Measurements from ENCODE around the gene RNF133.

Gene RNF133

DNA sequence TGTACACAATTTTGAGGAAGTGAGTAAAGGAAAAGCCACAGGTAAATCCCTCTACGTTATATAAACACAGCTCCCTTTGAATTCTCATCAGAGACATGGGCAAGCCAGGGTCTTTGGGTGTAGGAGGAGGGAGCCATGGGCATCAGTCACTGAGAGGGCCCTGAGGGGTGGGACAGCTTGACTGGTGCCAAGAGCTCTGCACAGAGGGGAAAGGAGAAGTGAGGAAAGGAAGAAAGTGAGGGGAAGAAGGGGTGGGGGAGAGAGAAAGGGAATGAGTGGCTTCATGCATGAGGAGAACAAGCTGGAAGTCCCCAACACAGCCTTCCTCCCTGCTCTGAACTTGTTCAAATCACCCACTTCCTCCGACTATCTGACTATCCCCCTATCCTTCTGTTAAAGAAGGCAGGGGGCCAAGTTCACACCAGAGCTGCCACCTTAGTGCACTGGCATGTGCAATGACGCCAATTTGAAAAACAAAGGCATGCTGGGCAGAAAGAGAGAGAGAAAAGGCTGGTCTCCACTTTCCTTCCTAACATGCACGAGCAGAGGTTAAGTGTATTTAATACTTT, 20.2 kb upstream of the RNF133 start:
- Histone ChIP-seq H3K4me3 (ENCODE audit: insufficient read depth, low read depth, low read length) (no peak overlapping the region), H3K27me3 (ENCODE audit: control insufficient read depth, insufficient read depth, low read length, poor library complexity, severe bottlenecking) (no peaks in the 10 kb centered on the region), H3K9me3 (ENCODE audit: control insufficient read depth, low read length) (no peaks in the 10 kb centered on the region), H3K4me1 (ENCODE audit: control insufficient read depth, insufficient read depth, low read length) (no peaks in the 10 kb centered on the region), H3K36me3 (ENCODE audit: control insufficient read depth, insufficient read depth, low read length) (no peaks in the 10 kb centered on the region), H3K27ac (ENCODE audit: insufficient read depth, low read depth, low read length, poor library complexity, severe bottlenecking) (no peak overlapping the region)
- WGBS, 2 experiments = 75 to 87% methylated on average over 3 of the region's 4 CpGs

DNA sequence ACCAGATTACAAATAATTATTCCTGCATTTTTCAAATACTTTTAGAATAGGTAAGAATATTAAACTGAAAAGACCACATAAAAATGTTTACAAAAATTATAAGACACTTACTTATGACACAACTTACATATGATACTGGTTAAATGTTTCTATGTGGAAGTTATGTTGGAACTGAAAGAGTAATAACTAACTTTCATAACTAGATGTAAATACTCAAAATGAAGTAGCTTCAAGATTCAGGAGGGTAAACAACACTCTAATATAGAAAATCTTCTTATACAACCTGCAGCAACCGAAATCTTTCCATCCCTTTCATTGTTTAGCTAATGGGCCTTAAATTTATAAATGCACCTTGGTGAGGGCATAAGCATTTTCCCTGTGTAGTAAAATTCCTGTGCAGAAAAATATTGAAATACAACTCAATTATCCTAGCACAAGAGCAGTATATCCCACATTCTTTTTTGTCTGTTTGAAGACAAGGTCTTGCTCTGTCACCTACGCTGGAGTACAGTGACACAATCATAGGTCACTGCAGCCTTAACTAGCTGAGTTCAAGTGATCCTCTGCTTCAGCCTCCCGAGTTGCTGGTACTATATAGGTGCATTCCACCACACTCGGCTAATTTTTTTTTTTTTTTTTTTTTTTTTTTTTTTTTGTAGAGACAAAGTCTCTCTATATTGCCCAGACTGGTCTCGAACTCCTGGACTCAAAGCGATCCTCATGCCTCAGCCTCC, 18.6 kb upstream of the RNF133 start:
- Histone ChIP-seq H3K9me3 (ENCODE audit: control insufficient read depth, low read length) (no peaks in the 10 kb centered on the region), H3K27me3 (ENCODE audit: control insufficient read depth, insufficient read depth, low read length, poor library complexity, severe bottlenecking) (no peaks in the 10 kb centered on the region), H3K27ac (ENCODE audit: insufficient read depth, low read depth, low read length, poor library complexity, severe bottlenecking) (no peak overlapping the region), H3K4me3 (ENCODE audit: insufficient read depth, low read depth, low read length) (no peak overlapping the region), H3K4me1 (ENCODE audit: control insufficient read depth, insufficient read depth, low read length) (no peaks in the 10 kb centered on the region), H3K36me3 (ENCODE audit: control insufficient read depth, insufficient read depth, low read length) (no peaks in the 10 kb centered on the region)
- 95% methylated on average over 4 to 6 of the region's 6 CpGs for WGBS, 2 experiments

DNA sequence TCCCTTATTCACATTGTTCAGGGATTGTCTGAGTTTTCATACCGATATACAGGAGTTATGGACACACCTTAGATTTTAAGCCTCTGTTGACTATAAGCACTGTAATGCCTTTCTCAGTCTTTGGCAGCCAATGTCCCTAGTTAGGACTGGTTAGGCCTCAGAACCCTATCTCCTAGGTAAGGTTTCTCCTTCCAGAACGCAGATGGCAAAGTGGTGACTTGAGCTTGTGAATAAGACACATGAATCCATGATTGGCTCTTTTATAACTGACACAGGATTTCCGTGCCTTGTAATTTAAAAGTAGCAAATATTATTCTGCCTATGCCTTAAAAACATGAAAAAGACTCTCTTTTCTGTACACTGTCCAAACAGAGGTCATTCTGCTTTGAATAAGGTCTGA, 16.3 kb upstream of the RNF133 start:
- Histone ChIP-seq H3K27me3 (ENCODE audit: control insufficient read depth, insufficient read depth, low read length, poor library complexity, severe bottlenecking) (no peaks in the 10 kb centered on the region), H3K4me3 (ENCODE audit: insufficient read depth, low read depth, low read length) (no peak overlapping the region), H3K9me3 (ENCODE audit: control insufficient read depth, low read length) (no peaks in the 10 kb centered on the region), H3K4me1 (ENCODE audit: control insufficient read depth, insufficient read depth, low read length) (no peaks in the 10 kb centered on the region), H3K27ac (ENCODE audit: insufficient read depth, low read depth, low read length, poor library complexity, severe bottlenecking) (no peak overlapping the region), H3K36me3 (ENCODE audit: control insufficient read depth, insufficient read depth, low read length) (no peaks in the 10 kb centered on the region)
- WGBS, 2 experiments = 90 to 97% methylated on average over 3 of the region's 3 CpGs

DNA sequence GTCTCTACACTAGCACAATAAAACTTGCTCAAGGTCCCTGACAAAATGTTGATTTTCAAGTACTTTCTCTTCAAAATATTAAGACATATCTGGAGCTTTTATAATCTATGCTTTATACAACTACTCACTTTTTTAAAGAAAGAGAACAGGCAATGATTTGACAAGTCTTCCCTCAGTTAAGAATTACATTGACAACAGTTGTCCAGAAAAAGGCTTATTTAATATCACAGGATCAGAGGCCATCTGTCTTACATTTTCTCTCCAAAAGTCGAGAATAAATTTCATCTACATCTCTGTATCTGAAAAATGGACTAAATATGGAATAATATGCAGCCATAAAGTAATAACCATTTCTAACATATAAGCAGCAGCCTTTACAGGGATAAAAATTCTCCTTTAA, 12.0 kb upstream of the RNF133 start:
- Histone ChIP-seq H3K36me3 (ENCODE audit: control insufficient read depth, insufficient read depth, low read length) (no peaks in the 10 kb centered on the region), H3K27ac (ENCODE audit: insufficient read depth, low read depth, low read length, poor library complexity, severe bottlenecking) (no peak overlapping the region), H3K4me1 (ENCODE audit: control insufficient read depth, insufficient read depth, low read length) (no peaks in the 10 kb centered on the region), H3K27me3 (ENCODE audit: control insufficient read depth, insufficient read depth, low read length, poor library complexity, severe bottlenecking) (no peaks in the 10 kb centered on the region), H3K4me3 (ENCODE audit: insufficient read depth, low read depth, low read length) (no peak overlapping the region), H3K9me3 (ENCODE audit: control insufficient read depth, low read length) (no peaks in the 10 kb centered on the region)
- WGBS, 2 experiments = 100% methylated on average over 1 of the region's 1 CpG; no CpG with 5 or more reads in 1 of the 2 experiments

DNA sequence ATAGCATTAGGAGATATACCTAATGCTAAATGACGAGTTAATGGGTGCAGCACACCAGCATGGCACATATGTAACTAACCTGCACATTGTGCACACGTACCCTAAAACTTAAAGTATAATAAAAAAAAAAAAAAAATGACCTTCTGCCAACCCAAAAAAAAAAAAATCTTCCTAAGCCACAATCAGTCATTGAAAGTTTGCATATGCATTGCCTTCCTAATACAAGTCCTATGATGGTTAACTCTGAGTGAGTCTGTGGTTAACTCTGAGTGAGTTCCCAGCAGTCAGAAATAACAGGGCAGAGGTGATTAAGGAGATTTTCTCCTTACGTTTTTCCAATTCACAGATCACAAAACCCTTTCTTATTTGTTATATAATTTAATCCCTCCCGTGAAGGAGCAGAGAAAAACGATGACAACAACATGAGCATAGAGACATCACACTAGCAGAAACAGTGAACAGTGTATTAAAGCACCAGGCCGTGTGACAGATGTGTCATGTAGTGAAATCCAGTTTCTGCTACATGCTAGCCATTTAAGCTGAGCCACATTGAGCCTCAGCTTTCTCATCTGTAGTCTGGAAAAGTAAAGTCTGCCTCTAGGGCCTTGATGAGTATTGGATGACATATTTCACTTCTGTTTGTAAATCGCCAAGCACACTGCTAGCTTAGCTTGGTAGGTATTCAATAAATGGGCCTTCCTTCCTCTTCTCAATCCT, 11.2 kb upstream of the RNF133 start:
- H3K27ac ChIP-seq (ENCODE audit: insufficient read depth, low read depth, low read length, poor library complexity, severe bottlenecking) = no peak overlapping the region
- no peaks in the 10 kb centered on the region for H3K4me1 ChIP-seq (ENCODE audit: control insufficient read depth, insufficient read depth, low read length)
- no peaks in the 10 kb centered on the region for H3K9me3 ChIP-seq (ENCODE audit: control insufficient read depth, low read length)
- WGBS, 2 experiments = 92 to 98% methylated on average over 5 to 7 of the region's 7 CpGs
- H3K27me3 ChIP-seq (ENCODE audit: control insufficient read depth, insufficient read depth, low read length, poor library complexity, severe bottlenecking) = no peaks in the 10 kb centered on the region
- H3K36me3 ChIP-seq (ENCODE audit: control insufficient read depth, insufficient read depth, low read length) = no peaks in the 10 kb centered on the region
- no peak overlapping the region for H3K4me3 ChIP-seq (ENCODE audit: insufficient read depth, low read depth, low read length)

DNA sequence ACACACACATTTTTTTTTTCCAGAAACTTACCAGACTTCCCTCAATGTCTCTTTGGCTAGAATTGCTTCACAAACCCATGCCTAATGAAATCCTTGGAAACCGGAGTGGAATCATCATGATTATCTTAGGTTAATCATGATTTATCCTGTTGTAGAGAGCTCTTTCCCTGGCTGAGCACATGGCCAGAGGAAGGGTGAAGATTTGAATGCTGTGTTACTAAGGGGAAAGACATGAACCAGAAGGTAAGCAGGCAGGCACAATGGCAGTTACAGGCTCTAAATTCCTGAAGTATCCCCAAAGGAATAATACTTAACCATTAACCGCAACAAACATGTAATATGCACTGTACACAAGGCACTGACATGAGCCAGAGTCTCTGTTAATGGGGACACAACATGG, 7.9 kb upstream of the RNF133 start:
- Histone ChIP-seq H3K27me3 (ENCODE audit: control insufficient read depth, insufficient read depth, low read length, poor library complexity, severe bottlenecking) (no peaks in the 10 kb centered on the region), H3K36me3 (ENCODE audit: control insufficient read depth, insufficient read depth, low read length) (no peaks in the 10 kb centered on the region), H3K27ac (ENCODE audit: insufficient read depth, low read depth, low read length, poor library complexity, severe bottlenecking) (no peak overlapping the region), H3K4me3 (ENCODE audit: insufficient read depth, low read depth, low read length) (no peak overlapping the region), H3K4me1 (ENCODE audit: control insufficient read depth, insufficient read depth, low read length) (no peaks in the 10 kb centered on the region), H3K9me3 (ENCODE audit: control insufficient read depth, low read length) (no peaks in the 10 kb centered on the region)
- 99 to 100% methylated on average over 2 of the region's 2 CpGs for WGBS, 2 experiments

DNA sequence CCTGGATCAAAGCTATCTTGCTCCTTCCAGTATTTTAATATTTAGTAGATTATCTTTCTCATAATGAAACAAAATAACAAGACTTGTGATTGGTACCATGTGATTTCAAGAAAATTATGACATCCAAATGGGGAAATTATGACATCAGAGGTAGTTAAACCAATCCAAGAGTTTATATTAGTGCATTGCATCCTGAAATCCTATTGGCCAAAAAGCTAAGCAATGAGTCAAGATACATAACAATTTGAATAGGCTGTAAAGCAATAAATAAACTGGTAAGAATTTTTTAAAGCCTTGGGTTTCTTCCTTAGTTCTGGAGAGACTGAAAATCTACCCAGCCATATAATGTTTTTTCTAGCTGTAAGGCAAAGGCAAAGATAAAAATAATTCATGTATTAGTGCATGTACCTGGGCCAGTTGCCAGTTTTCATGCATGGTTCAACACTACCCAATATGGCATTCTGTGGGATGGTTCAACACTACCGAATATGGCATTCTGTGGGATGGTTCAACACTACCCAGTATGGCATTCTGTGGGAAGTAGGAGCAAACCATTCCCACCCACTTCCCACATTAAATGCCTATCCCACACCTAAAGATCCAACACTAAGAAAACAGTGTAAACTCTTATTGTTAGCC, 4.1 kb upstream of the RNF133 start, which contains the start of gene RNF148:
Gene RNF148 (minus strand): TSS at position 51 of the 639 bp plus-strand sequence. CDS start 172 bp downstream, outside the sequence.
- Histone ChIP-seq H3K27ac (ENCODE audit: insufficient read depth, low read depth, low read length, poor library complexity, severe bottlenecking) (no peak within 1 kb of the TSS), H3K4me3 (ENCODE audit: insufficient read depth, low read depth, low read length) (no peak within 1 kb of the TSS), H3K9me3 (ENCODE audit: control insufficient read depth, low read length) (no peaks in the 10 kb centered on the region), H3K36me3 (ENCODE audit: control insufficient read depth, insufficient read depth, low read length) (no peaks in the 10 kb centered on the region), H3K4me1 (ENCODE audit: control insufficient read depth, insufficient read depth, low read length) (no peaks in the 10 kb centered on the region), H3K27me3 (ENCODE audit: control insufficient read depth, insufficient read depth, low read length, poor library complexity, severe bottlenecking) (no peaks in the 10 kb centered on the region)
- 100% methylated on average over 1 of the region's 1 CpG for WGBS, 2 experiments

DNA sequence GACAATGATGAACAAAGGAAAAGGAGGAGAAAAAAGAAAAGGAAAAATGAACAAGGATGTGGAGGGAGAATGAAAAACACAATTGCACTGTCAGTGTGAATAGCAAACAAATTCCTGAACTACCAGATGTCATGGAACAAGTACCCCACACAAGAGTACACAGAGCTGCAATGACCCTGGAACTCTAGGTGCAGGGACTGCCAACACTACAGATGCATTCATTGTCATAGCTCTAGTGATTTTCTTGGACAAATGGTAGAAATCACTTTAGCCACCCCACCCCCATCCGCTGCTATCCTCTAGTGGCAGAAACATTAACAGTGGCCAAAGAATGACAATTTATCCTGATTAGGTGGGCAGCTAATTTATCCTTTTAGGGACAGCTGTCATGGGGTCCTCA, 3.1 kb downstream of the RNF133 start:
- WGBS, 2 experiments = 73 to 94% methylated on average over 1 of the region's 1 CpG
- Histone ChIP-seq H3K4me1 (ENCODE audit: control insufficient read depth, insufficient read depth, low read length) (no peaks in the 10 kb centered on the region), H3K27ac (ENCODE audit: insufficient read depth, low read depth, low read length, poor library complexity, severe bottlenecking) (no peak overlapping the region), H3K36me3 (ENCODE audit: control insufficient read depth, insufficient read depth, low read length) (no peaks in the 10 kb centered on the region), H3K27me3 (ENCODE audit: control insufficient read depth, insufficient read depth, low read length, poor library complexity, severe bottlenecking) (no peaks in the 10 kb centered on the region), H3K9me3 (ENCODE audit: control insufficient read depth, low read length) (no peaks in the 10 kb centered on the region), H3K4me3 (ENCODE audit: insufficient read depth, low read depth, low read length) (no peak overlapping the region)

DNA sequence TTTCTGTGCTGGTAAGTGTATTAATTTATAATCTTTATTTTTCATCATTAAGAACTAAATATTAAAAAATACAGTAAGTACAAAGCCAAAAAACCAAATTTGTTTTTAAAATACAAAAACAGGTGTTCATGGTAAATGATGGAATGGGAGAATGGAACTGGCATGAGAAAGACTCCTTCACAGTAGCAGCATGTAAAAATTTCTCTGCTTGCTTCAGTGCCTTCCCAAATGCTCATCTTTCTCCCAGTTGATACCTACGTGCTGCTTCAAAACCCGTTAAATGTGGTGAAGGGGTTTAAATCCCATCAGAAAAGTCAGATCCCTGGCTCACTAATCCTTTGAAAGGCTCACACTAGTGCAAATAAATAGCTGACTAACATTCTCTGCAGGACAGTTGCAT, 4.2 kb downstream of the RNF133 start:
- Histone ChIP-seq H3K27me3 (ENCODE audit: control insufficient read depth, insufficient read depth, low read length, poor library complexity, severe bottlenecking) (no peaks in the 10 kb centered on the region), H3K4me1 (ENCODE audit: control insufficient read depth, insufficient read depth, low read length) (no peaks in the 10 kb centered on the region), H3K9me3 (ENCODE audit: control insufficient read depth, low read length) (no peaks in the 10 kb centered on the region), H3K27ac (ENCODE audit: insufficient read depth, low read depth, low read length, poor library complexity, severe bottlenecking) (no peak overlapping the region), H3K36me3 (ENCODE audit: control insufficient read depth, insufficient read depth, low read length) (no peaks in the 10 kb centered on the region), H3K4me3 (ENCODE audit: insufficient read depth, low read depth, low read length) (no peak overlapping the region)
- 77 to 100% methylated on average over 2 of the region's 2 CpGs for WGBS, 2 experiments

DNA sequence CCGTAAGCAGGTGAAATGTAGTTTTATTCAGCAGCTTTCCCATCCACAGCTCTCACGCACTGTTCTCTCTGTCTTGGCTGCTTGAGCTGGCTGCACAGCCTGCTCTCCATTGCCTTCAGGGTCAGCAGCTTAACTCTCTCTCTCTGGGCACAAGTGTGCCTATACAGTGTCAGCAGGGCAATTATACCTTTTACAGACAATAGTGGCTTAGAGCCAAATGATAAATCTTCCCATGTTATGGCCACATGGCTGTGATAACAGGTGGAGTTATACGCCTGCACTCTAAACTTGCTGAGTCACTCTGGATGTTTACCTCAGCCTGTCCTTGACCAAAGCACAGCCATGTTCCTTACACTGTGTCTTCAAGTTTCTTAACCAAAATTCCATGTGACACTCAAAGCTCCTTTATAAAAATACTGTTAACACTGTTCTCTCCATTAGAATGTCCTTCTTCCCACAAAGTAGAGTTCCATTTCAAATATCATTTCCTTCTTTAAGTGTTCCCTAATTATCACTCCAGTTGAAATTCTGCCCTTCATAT, 6.1 kb downstream of the RNF133 start:
- H3K36me3 ChIP-seq (ENCODE audit: control insufficient read depth, insufficient read depth, low read length) = no peaks in the 10 kb centered on the region
- H3K4me1 ChIP-seq (ENCODE audit: control insufficient read depth, insufficient read depth, low read length) = no peaks in the 10 kb centered on the region
- WGBS, 2 experiments = 95% methylated on average over 3 of the region's 3 CpGs
- no peaks in the 10 kb centered on the region for H3K9me3 ChIP-seq (ENCODE audit: control insufficient read depth, low read length)
- H3K27ac ChIP-seq (ENCODE audit: insufficient read depth, low read depth, low read length, poor library complexity, severe bottlenecking) = no peak overlapping the region
- no peak overlapping the region for H3K4me3 ChIP-seq (ENCODE audit: insufficient read depth, low read depth, low read length)
- H3K27me3 ChIP-seq (ENCODE audit: control insufficient read depth, insufficient read depth, low read length, poor library complexity, severe bottlenecking) = no peaks in the 10 kb centered on the region
